ENCODE data around the gene SYT5. TPM values are rescaled to one million over a fixed set of nuclear protein-coding genes. Genes with fewer than 3 reads are reported as not detected.

The SYT5 gene
- total and polyA plus RNA-seq, 10 of the 15 experiments (the other 5 are each of a cell fraction or from before 2014, with no cell fraction given), result 0.04 to 0.79 (median 0.26) TPM; not detected in 7

GRCh38 chr19:55198651-55199050, 18.6 kb upstream of the SYT5 start:
- no peaks in the 10 kb centered on the region for H3K4me1 ChIP-seq (ENCODE audit: control insufficient read depth, insufficient read depth, low read length)
- no peaks in the 10 kb centered on the region for H3K79me2 ChIP-seq (ENCODE audit: control insufficient read depth, insufficient read depth, low read length)
- H3K27ac ChIP-seq (ENCODE audit: control insufficient read depth, insufficient read depth), result no peak overlapping the region
- intact Hi-C loops (cut with micrococcal nuclease; ENCODE audit: unreplicated experiment), result no loop called here
- BruUV-seq (replicated peaks), result no TSS peak
- SMC1A ChIA-PET (ENCODE audit: uncharacterized antibody, unreplicated experiment), result interaction anchor here (0.7 kb wide), 1 partner anchor 140 kb away, joined by 3 read pairs; no protein-coding TSS in a partner anchor
- no peaks in the 10 kb centered on the region; a peak in 1 of 4 replicates for H3K27me3 ChIP-seq (replicated peaks in 1 of 2; ENCODE audit: control insufficient read depth in 2 of 2, insufficient read depth in 2 of 2, low read length in 1 of 2)
- in situ Hi-C loops (cut with MboI), result no loop called here
- ATAC-seq (no peak), DNase-seq (ENCODE audit: low read depth, low spot score) (no peak), FAIRE-seq (no peak)
- H2AFZ ChIP-seq (ENCODE audit: control insufficient read depth, low read depth, low read length), result no peak overlapping the region
- no peaks in the 10 kb centered on the region for H4K20me1 ChIP-seq (ENCODE audit: control insufficient read depth, insufficient read depth)
- RAD21 ChIA-PET (ENCODE audit: unreplicated experiment), result interaction anchor here (0.6 kb wide), 1 partner anchor 121 kb away, joined by 4 read pairs; no protein-coding TSS in a partner anchor
- 14% methylated on average over 5 of the region's 5 CpGs for WGBS (ENCODE audit: insufficient coverage, insufficient replicate concordance, low lambda C conversion rate, missing lambda C conversion rate)
- CTCF ChIA-PET, result interaction anchor here (0.6 kb wide), 1 partner anchor 644 kb away, joined by 3 read pairs; no protein-coding TSS in a partner anchor
- no peak overlapping the region for H3K4me2 ChIP-seq (ENCODE audit: control insufficient read depth, insufficient read depth)
- H3K36me3 ChIP-seq (ENCODE audit: control insufficient read depth in 2 of 2, insufficient read depth in 2 of 2, low read length in 1 of 2), result no peaks in the 10 kb centered on the region
- POLR2A ChIA-PET, result no interaction called here
- H3K9me3 ChIP-seq (replicated peaks; ENCODE audit: control insufficient read depth, insufficient read depth, low read length), result no peaks in the 10 kb centered on the region
- H3K9ac ChIP-seq (ENCODE audit: control insufficient read depth, insufficient read depth, low read length), result no peak overlapping the region
- TF ChIP-seq ZNF217 (IDR thresholded peaks at IDR 0.05) (no peak), REST (IDR thresholded peaks at IDR 0.05; ENCODE audit: low read depth, low read length) (peak; percentile 64; the same call in 1 of the 2 replicates)
- no peak overlapping the region for H3K4me3 ChIP-seq

DNA sequence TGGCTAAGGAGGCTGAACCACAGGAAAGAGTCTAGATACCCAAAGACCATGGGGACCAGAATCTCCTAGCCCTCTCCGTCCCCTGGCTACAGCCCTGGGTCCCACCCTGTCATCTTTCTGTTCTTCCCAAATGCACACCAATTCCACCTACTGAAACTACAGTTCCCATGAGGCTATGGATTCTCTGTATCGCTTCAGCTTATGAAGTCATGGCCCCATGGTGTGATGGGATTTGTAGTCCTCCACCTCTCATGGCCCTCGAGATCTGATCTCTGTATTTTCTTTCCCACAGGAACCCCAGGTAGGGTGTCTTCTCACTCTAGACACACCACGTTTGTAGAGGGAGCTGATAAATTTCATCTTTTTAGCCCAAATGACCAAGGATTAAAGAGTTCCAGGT, 17.4 kb upstream of the SYT5 start:
- DNase-seq (ENCODE audit: low read depth, low spot score) (no peak), ATAC-seq (peak; percentile 59), FAIRE-seq (no peak)
- Histone ChIP-seq H3K4me1 (ENCODE audit: control insufficient read depth, insufficient read depth, low read length) (no peaks in the 10 kb centered on the region), H2AFZ (ENCODE audit: control insufficient read depth, low read depth, low read length) (no peak overlapping the region), H4K20me1 (ENCODE audit: control insufficient read depth, insufficient read depth) (no peaks in the 10 kb centered on the region), H3K79me2 (ENCODE audit: control insufficient read depth, insufficient read depth, low read length) (no peaks in the 10 kb centered on the region), H3K36me3 (ENCODE audit: control insufficient read depth in 2 of 2, insufficient read depth in 2 of 2, low read length in 1 of 2) (no peaks in the 10 kb centered on the region), H3K27me3 (replicated peaks in 1 of 2; ENCODE audit: control insufficient read depth in 2 of 2, insufficient read depth in 2 of 2, low read length in 1 of 2) (no peaks in the 10 kb centered on the region; a peak in 1 of 4 replicates), H3K9me3 (replicated peaks; ENCODE audit: control insufficient read depth, insufficient read depth, low read length) (no peaks in the 10 kb centered on the region), H3K27ac (ENCODE audit: control insufficient read depth, insufficient read depth) (no peak overlapping the region), H3K4me3 (no peak overlapping the region), H3K9ac (ENCODE audit: control insufficient read depth, insufficient read depth, low read length) (no peak overlapping the region), H3K4me2 (ENCODE audit: control insufficient read depth, insufficient read depth) (no peak overlapping the region)
- WGBS (ENCODE audit: insufficient coverage, insufficient replicate concordance, low lambda C conversion rate, missing lambda C conversion rate), result 23% methylated on average over 4 of the region's 4 CpGs
- no TSS peak for BruUV-seq (replicated peaks)
- in situ Hi-C loops (cut with MboI) (no loop called here), intact Hi-C loops (cut with micrococcal nuclease; ENCODE audit: unreplicated experiment) (no loop called here)
- POLR2A ChIA-PET, result no interaction called here
- SMC1A ChIA-PET (ENCODE audit: uncharacterized antibody, unreplicated experiment), result no interaction called here
- RAD21 ChIA-PET (ENCODE audit: unreplicated experiment), result no interaction called here
- CTCF ChIA-PET, result no interaction called here
- TF ChIP-seq EED (IDR thresholded peaks at IDR 0.05; ENCODE audit: low read depth) (no peak), SMARCA5 (IDR thresholded peaks at IDR 0.05) (no peak), MTA2 (IDR thresholded peaks at IDR 0.05; ENCODE audit: low read depth) (no peak), PAX5 (IDR thresholded peaks at IDR 0.05; ENCODE audit: borderline replicate concordance, low read depth, low read length) (no peak), FOS (IDR thresholded peaks at IDR 0.05; ENCODE audit: borderline replicate concordance, extremely low read depth, insufficient read length) (no peak), ETV6 (conservative IDR thresholded peaks at IDR 0.05 in 1 of 2, IDR thresholded peaks at IDR 0.05 in 1 of 2; ENCODE audit: borderline replicate concordance in 1 of 2, low read depth in 1 of 2) (no peak), WRNIP1 (IDR thresholded peaks at IDR 0.05; ENCODE audit: borderline replicate concordance, low read depth, low read length) (no peak), HCFC1 (IDR thresholded peaks at IDR 0.05; ENCODE audit: low read length) (peak; percentile 86), EP300 (IDR thresholded peaks at IDR 0.05; ENCODE audit: borderline replicate concordance in 1 of 2, control insufficient read depth in 1 of 2, low read depth in 2 of 2, low read length in 2 of 2) (no peak), YY1 (IDR thresholded peaks at IDR 0.05; ENCODE audit: low read depth, low read length) (0 out of 2 replicates have a peak, but pooled peaks have one; percentile 32), RCOR1 (conservative IDR thresholded peaks at IDR 0.05; ENCODE audit: low read depth, low read length) (no peak), EZH2 (IDR thresholded peaks at IDR 0.05; ENCODE audit: borderline replicate concordance, control insufficient read depth, low read depth, low read length) (no peak), BRCA1 (IDR thresholded peaks at IDR 0.05; ENCODE audit: low read depth, low read length) (no peak), POLR2AphosphoS5 (IDR thresholded peaks at IDR 0.05; ENCODE audit: low read length) (no peak)
